HG03342 (cell line): Measurements from ENCODE around the gene SLC10A1.

Experiments used
- ATAC-seq: cut with Tn5 transposase; IDR thresholded peaks from one replicate; pipeline ENCODE4 v1.9.1; 2021; ENCODE audit warnings: mild to moderate bottlenecking, moderate library complexity; ENCODE audit not compliant: unreplicated experiment

SLC10A1 gene

DNA sequence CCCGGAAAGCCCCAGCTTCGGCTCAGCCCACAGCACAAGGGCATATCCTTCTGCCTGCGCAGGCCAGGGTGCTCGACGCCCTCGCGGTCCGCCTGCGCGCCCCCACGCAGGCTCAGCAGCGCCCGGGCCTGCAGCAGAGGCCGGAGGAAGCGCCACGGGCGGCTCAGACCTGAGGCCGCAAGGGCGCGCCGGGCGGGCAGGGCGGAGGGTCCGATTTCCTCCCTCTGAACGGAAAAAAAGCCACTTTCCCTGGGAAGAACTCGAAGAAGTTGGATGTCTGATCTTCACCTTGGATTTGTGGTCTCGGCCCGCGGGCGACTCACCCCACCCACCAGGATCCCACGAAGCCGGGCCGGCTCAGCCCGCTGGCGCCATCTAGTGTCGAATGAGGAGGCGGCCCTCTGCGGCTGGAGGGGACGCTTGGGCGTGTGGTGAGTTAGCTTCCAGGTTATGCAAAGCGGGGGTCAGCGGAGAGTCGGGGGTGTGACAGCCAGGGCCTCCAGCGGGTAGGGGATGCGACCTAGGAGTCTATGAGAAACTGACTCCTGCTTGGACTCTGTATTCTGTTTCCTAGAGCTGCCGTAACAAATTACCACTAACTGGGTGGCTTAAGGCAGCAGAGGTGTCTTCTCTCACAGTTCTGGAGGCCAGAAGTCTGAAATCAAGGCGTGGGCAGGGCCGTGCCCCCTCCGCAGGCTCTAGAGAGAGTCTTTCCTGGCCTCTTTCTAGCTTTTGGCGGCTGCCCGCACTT is 70.1 kb downstream of the SLC10A1 start:
- ATAC-seq, result peak; percentile 77
